CD4-positive, alpha-beta T cell treated with Interleukin-17A for 1 hour (primary cell): ENCODE results near the gene DRICH1.
A peak's percentile ranks its signal among the peaks of the same experiment; 100 is the strongest.
"Not testable (repeated sequence)": the region's sequence is repeated elsewhere in the genome, so short reads cannot be mapped to it uniquely, and the experiment has no call there.

Experiments used
- DNase-seq: peaks from one replicate; pipeline ENCODE4 v3.0.0-alpha.2; 2020

Gene DRICH1

GRCh38 chr22:23632178-23632577 is at the start of gene DRICH1:
Gene DRICH1, minus strand, starts transcription at chr22:23632321. Its CDS starts 298 bp downstream, at chr22:23632023.
- DNase-seq, result no peak

- no peak for DNase-seq
Observed at GRCh38 chr22:23681026-23681809, 49.1 kb upstream of the DRICH1 start.

- no peak for DNase-seq
Observed at GRCh38 chr22:23678133-23678532, 46.0 kb upstream of the DRICH1 start.

GRCh38 chr22:23677701-23677995 is 45.5 kb upstream of the DRICH1 start:
- no peak for DNase-seq

- DNase-seq, result not testable (repeated sequence)
Observed at GRCh38 chr22:23676841-23677700, 45.0 kb upstream of the DRICH1 start.

- peak; percentile 18 for DNase-seq
Observed at GRCh38 chr22:23675502-23676415, 43.6 kb upstream of the DRICH1 start.

GRCh38 chr22:23674886-23675501 is 42.9 kb upstream of the DRICH1 start:
- DNase-seq, result not testable (repeated sequence)

- DNase-seq, result no peak
Observed at GRCh38 chr22:23673826-23674690, 41.9 kb upstream of the DRICH1 start.

GRCh38 chr22:23673050-23673620 is 41.0 kb upstream of the DRICH1 start:
- no peak for DNase-seq

GRCh38 chr22:23672307-23673049 is 40.4 kb upstream of the DRICH1 start:
- DNase-seq, result not testable (repeated sequence)

- DNase-seq, result not testable (repeated sequence)
Observed at GRCh38 chr22:23671387-23671786, 39.3 kb upstream of the DRICH1 start.

GRCh38 chr22:23670378-23671295 is 38.5 kb upstream of the DRICH1 start:
- DNase-seq, result no peak

GRCh38 chr22:23660381-23660780 is 28.3 kb upstream of the DRICH1 start:
- DNase-seq, result not testable (repeated sequence)

GRCh38 chr22:23657727-23658126 is 25.6 kb upstream of the DRICH1 start:
- no peak for DNase-seq

- no peak for DNase-seq
Observed at GRCh38 chr22:23655891-23656475, 23.9 kb upstream of the DRICH1 start.

GRCh38 chr22:23652711-23653110 is 20.6 kb upstream of the DRICH1 start:
- no peak for DNase-seq

- no peak for DNase-seq
Observed at GRCh38 chr22:23652286-23652685, 20.2 kb upstream of the DRICH1 start.

- DNase-seq, result no peak
Observed at GRCh38 chr22:23651676-23652075, 19.6 kb upstream of the DRICH1 start.

- DNase-seq, result no peak
Observed at GRCh38 chr22:23649071-23649501, 17.0 kb upstream of the DRICH1 start.
